Measurements from ENCODE around the gene FCRLB.
A peak's percentile ranks its signal among the peaks of the same experiment; 100 is the strongest.
"Not testable (repeated sequence)": the region's sequence is repeated elsewhere in the genome, so short reads cannot be mapped to it uniquely, and the experiment has no call there.

FCRLB gene

GRCh38 chr1:161743231-161743630 is 21.9 kb downstream of the FCRLB start:
- no peak for DNase-seq

DNA sequence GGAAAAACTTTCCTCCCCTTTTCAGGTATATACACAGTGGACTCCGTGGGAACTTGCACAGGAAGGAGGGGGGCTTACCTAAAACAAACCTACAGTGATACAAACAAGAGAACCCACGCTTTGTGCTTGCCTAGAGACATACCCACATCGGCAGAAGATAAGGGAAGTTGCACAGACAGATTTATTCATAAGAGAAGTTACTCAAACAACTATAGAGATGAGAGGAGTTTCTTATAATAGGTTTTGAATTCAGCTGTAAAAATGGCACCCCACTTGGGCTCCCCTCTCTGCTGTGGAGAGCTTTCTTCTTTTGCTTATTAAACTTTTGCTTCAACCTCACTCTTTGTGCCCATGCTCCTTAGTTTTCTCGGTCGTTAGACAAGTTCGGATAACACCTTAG is 26.5 kb downstream of the FCRLB start:
- peak; percentile 41 for DNase-seq

DNA sequence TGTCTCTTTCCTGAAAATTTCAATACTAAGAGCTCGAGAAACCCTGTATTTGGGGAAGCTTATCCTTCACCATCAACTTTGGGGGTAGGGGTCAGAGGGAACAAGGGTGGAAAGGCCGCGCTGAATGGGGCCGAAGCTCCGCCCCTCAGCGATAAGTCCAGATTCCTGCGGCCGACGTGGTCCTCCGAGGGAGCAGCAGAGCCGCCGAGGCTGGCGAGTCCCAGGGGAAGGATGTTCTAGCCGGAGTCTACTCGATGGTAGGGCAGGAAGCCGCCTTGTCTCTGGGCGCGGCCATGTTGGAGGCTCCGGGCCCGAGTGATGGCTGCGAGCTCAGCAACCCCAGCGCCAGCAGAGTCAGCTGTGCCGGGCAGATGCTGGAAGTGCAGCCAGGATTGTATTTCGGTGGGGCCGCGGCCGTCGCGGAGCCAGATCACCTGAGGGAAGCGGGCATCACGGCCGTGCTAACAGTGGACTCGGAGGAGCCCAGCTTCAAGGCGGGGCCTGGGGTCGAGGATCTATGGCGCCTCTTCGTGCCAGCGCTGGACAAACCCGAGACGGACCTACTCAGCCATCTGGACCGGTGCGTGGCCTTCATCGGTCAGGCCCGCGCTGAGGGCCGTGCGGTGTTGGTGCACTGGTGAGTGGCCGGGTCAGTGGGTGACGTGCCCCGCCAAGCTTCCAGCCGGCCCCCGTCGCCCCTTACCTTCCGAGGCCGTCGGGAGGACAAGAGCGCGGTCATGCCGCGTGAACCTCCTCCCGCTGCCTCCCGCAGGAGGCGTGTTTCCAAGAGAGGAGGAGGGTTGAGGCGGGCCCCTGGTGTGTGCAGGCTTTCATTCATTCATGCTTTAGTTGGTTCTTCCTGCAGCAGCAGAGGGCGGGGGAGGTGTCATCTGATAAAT is 28.4 kb downstream of the FCRLB start, which contains the start of gene DUSP12:
Gene DUSP12 (plus strand): TSS at position 278 of the 899 bp plus-strand sequence. CDS start 16 bp downstream, at position 294.
- DNase-seq, result peak; percentile 98

- peak; percentile 63 for DNase-seq
Observed at GRCh38 chr1:161763522-161764098, 42.3 kb downstream of the FCRLB start.

GRCh38 chr1:161766102-161766981 is 45.0 kb downstream of the FCRLB start, which contains the start of gene ATF6:
Gene ATF6, plus strand, starts transcription at chr1:161766320. Its CDS starts 41 bp downstream, at chr1:161766361.
- DNase-seq, result peak; percentile 96

GRCh38 chr1:161768461-161768860 is 47.1 kb downstream of the FCRLB start:
- no peak for DNase-seq

- no peak for DNase-seq
Observed at GRCh38 chr1:161768986-161769672, 47.8 kb downstream of the FCRLB start.

- not testable (repeated sequence) for DNase-seq
Observed at GRCh38 chr1:161769673-161770045, 48.3 kb downstream of the FCRLB start.

DNA sequence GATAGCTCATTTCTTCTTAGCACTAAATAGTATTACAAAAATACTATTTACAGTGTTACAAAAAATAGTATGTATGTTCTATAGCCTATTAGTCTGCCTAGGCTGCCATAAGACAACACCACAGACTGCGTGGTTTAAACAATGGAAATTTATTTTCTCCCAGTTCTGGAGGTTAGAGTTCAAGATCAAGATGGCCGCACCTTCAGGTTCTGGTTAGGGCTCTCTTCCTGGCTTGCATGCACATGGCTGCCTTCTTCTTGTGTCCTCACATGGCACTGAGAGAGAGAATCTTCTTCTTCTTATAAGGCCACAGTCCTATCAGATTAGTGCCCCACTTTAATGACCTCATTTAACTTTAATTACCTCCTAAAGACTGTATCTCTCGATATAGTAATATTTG is 48.9 kb downstream of the FCRLB start:
- no peak for DNase-seq

DNA sequence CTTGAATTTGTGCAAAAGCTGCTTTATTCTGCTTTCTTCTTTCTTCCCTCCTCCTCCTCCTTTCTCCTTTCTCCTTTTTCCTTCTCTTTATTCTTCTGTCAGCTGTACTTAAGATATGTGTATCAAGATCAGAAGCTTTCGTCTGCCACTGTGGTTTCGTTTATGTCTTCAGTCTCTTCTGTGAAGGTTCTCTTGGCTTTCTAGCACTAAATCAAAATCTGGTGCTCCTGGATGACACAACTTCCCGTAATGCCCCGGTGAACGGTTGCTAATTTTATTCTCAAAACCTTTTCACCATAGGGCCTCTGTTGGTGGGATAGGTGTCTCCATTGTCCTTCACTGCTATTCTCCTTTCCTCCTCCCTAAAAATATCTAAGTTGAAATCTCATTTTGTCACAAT is 49.8 kb downstream of the FCRLB start:
- DNase-seq, result no peak

DNA sequence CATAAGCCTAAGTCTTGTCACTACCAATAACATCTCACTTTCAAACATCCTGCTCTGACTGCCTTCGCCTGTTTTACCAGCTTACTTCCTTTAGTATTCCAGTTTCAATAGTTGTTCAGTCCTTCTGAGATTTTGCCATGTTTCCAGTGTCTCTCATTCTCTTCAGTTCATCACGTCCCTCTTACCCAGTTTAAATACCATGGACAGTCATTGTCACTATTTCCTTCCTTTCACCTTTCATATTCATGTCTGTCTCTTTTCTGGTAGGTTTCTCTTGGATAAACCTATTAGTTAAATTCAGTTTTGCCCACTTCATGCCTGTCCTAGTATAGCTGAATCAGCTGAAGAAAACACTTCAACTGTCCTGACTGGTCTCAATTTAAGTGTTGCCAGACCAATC is 50.6 kb downstream of the FCRLB start:
- no peak for DNase-seq

DNA sequence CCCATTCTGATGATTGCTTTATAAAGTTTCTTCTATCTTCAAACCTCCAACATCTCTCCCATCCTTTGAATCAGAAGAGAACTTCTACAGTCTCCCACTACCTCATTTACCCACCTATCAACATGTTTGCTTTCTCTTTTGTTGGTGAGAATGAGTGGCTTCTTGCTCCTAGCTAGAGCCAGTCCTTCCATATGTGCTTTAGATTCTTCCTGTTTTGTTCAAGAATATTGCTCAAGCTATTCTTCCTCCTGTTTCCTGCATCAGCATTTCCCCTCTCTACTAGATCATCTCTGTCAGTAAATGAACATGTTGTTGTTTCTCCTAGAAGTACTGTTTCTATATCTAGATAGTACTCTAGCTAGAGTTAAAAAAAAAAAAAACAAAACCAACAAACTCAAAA is 51.1 kb downstream of the FCRLB start:
- DNase-seq, result peak; percentile 62

DNA sequence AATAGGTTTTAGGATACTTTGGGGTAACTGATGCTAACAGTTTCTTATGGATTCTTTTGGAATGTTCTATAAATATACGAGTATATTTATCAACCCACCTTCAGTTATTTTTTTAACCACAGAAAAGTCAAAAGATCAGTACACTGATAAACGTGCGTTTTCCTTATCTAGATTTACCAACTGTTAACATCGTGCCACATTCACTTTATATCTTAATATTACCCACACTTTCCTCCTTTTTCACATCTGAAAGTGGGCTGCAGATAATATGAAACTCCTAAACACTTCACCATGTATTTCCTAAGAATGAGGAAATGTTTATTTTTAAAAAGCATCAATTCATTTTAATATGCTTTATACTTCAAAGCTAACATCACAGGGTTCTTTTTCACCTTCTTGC is 52.4 kb downstream of the FCRLB start:
- DNase-seq, result no peak

GRCh38 chr1:161777261-161777660 is 55.9 kb downstream of the FCRLB start:
- no peak for DNase-seq

All from hematopoietic multipotent progenitor cell treated with erythropoietin and hydrocortisone succinate and interleukin-3 and kit ligand, for 4 days (in vitro differentiated cells).